ENCODE measurements around the gene PIM1. TPM values are rescaled to one million over a fixed set of nuclear protein-coding genes. Genes with fewer than 3 reads are reported as not detected.
"Not testable (repeated sequence)": the region's sequence is repeated elsewhere in the genome, so short reads cannot be mapped to it uniquely, and the experiment has no call there.

The PIM1 gene
- total RNA-seq, 2 experiments from 2014 or later: 166 to 168 TPM

DNA sequence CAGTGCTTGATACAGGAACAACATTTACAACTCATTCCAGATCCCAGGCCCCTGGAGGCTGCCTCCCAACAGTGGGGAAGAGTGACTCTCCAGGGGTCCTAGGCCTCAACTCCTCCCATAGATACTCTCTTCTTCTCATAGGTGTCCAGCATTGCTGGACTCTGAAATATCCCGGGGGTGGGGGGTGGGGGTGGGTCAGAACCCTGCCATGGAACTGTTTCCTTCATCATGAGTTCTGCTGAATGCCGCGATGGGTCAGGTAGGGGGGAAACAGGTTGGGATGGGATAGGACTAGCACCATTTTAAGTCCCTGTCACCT, 4.2 kb downstream of the PIM1 start:
- Mint-ChIP-seq H3K36me3 (peaks cover 71% of the 10 kb centered on the region), H3K4me3 (peak overlapping the region; percentile 87), H3K27ac (peak overlapping the region; percentile 95), H3K9me3 (peaks cover 4% of the 10 kb centered on the region), H3K4me1 (peaks cover 62% of the 10 kb centered on the region), H3K27me3 (no peaks in the 10 kb centered on the region)
- DNase-seq: no peak

DNA sequence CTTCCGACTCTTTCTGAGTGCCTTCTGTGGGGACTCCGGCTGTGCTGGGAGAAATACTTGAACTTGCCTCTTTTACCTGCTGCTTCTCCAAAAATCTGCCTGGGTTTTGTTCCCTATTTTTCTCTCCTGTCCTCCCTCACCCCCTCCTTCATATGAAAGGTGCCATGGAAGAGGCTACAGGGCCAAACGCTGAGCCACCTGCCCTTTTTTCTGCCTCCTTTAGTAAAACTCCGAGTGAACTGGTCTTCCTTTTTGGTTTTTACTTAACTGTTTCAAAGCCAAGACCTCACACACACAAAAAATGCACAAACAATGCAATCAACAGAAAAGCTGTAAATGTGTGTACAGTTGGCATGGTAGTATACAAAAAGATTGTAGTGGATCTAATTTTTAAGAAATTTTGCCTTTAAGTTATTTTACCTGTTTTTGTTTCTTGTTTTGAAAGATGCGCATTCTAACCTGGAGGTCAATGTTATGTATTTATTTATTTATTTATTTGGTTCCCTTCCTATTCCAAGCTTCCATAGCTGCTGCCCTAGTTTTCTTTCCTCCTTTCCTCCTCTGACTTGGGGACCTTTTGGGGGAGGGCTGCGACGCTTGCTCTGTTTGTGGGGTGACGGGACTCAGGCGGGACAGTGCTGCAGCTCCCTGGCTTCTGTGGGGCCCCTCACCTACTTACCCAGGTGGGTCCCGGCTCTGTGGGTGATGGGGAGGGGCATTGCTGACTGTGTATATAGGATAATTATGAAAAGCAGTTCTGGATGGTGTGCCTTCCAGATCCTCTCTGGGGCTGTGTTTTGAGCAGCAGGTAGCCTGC, 4.8 kb downstream of the PIM1 start:
- Mint-ChIP-seq H3K4me1 (peaks cover 58% of the 10 kb centered on the region), H3K27me3 (no peaks in the 10 kb centered on the region), H3K9me3 (peaks cover 4% of the 10 kb centered on the region), H3K4me3 (peak overlapping the region; percentile 87), H3K36me3 (peaks cover 71% of the 10 kb centered on the region), H3K27ac (peak overlapping the region; percentile 95)
- no peak for DNase-seq

DNA sequence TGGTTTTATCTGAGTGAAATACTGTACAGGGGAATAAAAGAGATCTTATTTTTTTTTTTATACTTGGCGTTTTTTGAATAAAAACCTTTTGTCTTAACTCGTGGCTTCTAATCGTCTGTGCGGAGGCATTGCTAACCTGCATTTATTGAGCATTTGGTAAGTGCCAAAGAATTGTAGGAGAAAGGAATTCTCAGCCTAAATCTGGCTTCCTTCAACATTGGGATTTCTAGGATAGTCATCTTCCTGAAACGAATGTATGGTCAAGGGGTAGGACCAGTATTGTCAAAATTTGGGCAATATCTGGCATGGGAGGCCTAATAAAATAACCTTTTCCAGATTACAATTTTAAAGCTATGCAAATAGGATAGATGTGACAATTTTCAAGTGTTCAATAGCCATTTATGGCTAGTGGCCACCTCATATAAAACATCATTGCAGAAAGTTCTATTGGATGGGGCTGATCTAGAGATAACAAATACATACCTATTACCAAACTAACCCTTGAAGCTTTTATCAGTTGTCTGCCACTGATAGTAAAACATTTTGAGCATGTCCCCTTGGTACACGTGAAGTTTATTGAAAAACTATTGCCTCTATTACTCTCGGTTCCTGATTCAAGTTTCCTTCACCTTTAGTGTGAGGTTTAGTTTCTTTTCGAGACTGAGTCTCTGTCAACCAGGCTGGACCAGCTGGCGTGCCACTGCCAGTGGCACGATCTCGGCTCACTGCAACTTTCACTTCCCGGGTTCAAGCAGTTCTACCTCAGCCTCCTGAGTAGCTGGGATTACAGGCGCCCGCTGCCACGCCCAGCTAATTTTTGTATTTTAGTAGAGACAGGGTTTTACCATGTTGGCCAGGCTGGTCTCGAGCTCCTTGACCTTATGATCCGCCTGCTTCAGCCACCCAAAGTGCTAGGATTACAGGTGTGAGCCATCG, 5.6 kb downstream of the PIM1 start:
- H3K4me3 Mint-ChIP-seq: peak overlapping the region; percentile 87
- peak overlapping the region; percentile 95 for H3K27ac Mint-ChIP-seq
- H3K4me1 Mint-ChIP-seq: peaks cover 62% of the 10 kb centered on the region
- H3K27me3 Mint-ChIP-seq: no peaks in the 10 kb centered on the region
- H3K36me3 Mint-ChIP-seq: peaks cover 71% of the 10 kb centered on the region
- H3K9me3 Mint-ChIP-seq: peaks cover 4% of the 10 kb centered on the region
- DNase-seq: no peak

DNA sequence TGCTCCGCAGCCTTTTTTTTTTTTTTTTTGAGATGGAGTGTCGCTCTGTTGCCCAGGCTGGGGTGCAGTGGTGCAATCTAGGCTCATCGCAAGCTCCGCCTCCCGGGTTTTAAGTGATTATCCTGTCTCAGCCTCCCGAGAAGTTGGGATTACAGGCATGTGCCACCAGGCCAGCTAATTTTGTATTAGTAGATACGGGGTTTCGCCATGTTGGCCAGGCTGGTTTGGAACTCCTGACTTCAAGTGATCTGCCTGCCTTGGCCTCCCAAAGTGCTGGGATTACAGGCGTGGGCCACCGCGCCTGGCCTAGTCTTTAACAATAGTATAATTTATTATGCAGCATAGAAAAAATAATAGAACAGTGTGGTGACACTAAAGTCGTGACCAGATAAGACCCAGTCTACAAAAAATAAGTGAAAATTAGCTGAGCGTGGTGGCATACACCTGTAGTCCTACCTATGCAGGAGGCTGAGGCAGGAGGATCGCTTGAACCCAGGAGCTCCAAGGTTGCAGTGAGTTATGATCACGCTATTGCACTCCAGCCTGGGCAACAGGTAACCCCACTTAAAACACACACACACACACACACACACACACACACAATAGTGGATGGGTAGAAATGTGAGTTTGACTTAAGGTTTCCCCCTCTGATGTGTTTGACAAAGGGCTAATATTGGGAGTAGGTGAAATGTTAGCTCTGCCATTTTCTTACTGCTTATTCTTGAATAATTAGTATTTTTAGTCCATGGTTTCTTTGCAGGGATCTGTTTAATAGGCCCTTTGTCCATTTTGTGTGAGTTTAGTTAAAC, 6.5 kb downstream of the PIM1 start:
- H3K27ac Mint-ChIP-seq: peak overlapping the region; percentile 95
- peaks cover 63% of the 10 kb centered on the region for H3K36me3 Mint-ChIP-seq
- H3K4me1 Mint-ChIP-seq: peaks cover 67% of the 10 kb centered on the region
- H3K9me3 Mint-ChIP-seq: peaks cover 4% of the 10 kb centered on the region
- no peaks in the 10 kb centered on the region for H3K27me3 Mint-ChIP-seq
- no peak for DNase-seq
- peak overlapping the region; percentile 87 for H3K4me3 Mint-ChIP-seq

DNA sequence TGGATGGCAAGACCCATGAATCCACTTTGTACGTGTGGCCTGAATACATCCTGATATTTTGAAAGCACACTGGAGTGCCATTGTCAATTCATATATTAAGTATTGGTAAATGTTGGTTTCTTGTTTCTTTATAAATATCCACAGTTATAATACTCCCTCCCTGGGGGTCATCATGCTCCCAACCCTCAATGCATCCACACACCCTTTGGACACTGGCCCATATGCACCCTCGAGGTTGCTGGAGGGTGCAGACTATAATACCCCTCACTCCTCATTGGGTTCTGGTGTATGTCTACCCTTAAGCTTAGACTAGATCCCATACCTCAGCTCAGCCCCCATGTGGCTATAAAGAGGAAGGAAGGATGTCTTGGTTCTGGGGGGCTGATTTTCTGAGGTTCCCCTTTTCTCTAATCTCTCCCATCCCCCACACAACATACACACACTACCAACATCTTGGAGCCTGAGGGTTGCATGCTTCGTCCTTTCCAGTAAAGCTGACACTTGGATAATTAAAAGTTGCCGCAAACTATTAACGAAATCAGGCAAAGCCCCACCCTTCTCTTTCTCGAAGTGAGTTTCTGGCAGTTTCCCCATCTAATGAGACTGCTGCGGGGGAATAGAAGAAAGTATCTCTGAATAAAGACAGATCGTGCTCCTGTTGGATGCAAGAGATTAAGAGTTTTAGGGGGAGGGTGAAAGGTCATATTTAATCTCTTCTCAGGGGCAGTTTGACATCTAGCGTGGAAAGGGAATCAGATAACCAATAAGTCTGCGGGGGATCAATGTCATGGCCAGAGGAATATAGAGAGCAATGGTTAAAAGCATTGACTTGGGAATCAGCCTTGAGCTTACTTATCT, 7.4 kb downstream of the PIM1 start:
- Mint-ChIP-seq H3K4me1 (peaks cover 72% of the 10 kb centered on the region), H3K4me3 (peak overlapping the region; percentile 38), H3K9me3 (peaks cover 6% of the 10 kb centered on the region), H3K27ac (peak overlapping the region; percentile 70), H3K27me3 (no peaks in the 10 kb centered on the region), H3K36me3 (peaks cover 55% of the 10 kb centered on the region)
- no peak for DNase-seq

DNA sequence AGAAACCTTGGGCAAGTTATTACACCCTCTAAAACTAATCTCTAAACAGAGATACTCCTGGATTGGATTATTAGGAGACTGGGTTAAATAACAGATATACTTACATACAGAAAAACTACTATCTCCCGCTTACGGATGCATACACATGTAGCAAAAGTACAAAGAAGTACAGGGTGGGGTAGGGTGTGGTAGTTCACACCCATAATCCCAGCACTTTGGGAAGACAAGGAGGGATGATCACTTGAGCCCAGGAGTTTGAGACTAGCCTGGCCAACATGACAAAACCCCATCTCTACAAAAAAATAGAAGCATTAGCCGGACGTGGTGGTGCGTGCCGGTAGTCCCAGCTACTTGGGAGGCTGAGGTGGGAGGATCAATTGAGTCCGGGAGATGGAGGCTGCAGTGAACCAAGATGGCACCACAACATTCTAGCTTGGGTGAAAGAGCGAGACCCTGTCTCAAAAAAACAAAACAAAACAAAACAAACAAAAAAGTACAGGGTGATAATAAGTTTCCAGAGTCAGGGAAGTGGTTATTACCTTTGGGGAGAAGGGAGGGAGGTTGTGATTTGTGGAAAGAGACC, 8.1 kb downstream of the PIM1 start:
- Mint-ChIP-seq H3K36me3 (peaks cover 50% of the 10 kb centered on the region), H3K9me3 (peaks cover 6% of the 10 kb centered on the region), H3K27me3 (no peaks in the 10 kb centered on the region), H3K4me1 (peaks cover 70% of the 10 kb centered on the region), H3K27ac (peak overlapping the region; percentile 21), H3K4me3 (no peak overlapping the region)
- no peak for DNase-seq

DNA sequence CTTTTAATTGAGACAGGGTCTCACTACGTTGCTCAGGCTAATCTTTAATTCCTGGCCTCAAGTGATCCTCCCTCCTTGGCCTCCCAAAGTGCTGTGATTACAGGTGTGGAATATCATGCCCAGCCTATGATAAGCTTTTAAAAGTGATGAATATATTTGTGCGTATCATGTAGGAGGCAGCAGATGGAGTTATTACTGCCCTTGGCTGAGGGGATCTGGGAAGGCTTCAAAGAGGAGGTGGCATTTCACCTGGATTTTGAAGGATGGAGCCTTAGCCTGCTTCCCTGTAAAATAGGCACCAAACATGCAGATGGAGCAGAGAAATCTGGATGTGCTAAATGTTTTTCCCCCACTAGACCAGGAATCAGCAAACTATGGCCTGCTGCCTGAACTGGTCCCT, 10.1 kb downstream of the PIM1 start:
- Mint-ChIP-seq H3K27ac (no peak overlapping the region), H3K27me3 (no peaks in the 10 kb centered on the region), H3K9me3 (peaks cover 6% of the 10 kb centered on the region), H3K36me3 (peaks cover 29% of the 10 kb centered on the region), H3K4me3 (no peak overlapping the region), H3K4me1 (peaks cover 60% of the 10 kb centered on the region)
- no peak for DNase-seq

- not testable (repeated sequence) for H3K27ac Mint-ChIP-seq, H3K4me3 Mint-ChIP-seq, H3K27me3 Mint-ChIP-seq, DNase-seq, H3K9me3 Mint-ChIP-seq
- Mint-ChIP-seq H3K36me3 (peaks cover 24% of the 10 kb centered on the region), H3K4me1 (peaks cover 57% of the 10 kb centered on the region)
These were observed 10.7 kb downstream of the PIM1 start for GRCh38 chr6:37180610-37181009.

GRCh38 chr6:37182736-37183590, 13.0 kb downstream of the PIM1 start:
- H3K9me3 Mint-ChIP-seq: peaks cover 14% of the 10 kb centered on the region
- peaks cover 14% of the 10 kb centered on the region for H3K36me3 Mint-ChIP-seq
- H3K4me3 Mint-ChIP-seq: peak overlapping the region; percentile 62
- H3K4me1 Mint-ChIP-seq: peaks cover 48% of the 10 kb centered on the region
- peak overlapping the region; percentile 98 for H3K27ac Mint-ChIP-seq
- no peaks in the 10 kb centered on the region for H3K27me3 Mint-ChIP-seq
- peak; percentile 73 for DNase-seq

DNA sequence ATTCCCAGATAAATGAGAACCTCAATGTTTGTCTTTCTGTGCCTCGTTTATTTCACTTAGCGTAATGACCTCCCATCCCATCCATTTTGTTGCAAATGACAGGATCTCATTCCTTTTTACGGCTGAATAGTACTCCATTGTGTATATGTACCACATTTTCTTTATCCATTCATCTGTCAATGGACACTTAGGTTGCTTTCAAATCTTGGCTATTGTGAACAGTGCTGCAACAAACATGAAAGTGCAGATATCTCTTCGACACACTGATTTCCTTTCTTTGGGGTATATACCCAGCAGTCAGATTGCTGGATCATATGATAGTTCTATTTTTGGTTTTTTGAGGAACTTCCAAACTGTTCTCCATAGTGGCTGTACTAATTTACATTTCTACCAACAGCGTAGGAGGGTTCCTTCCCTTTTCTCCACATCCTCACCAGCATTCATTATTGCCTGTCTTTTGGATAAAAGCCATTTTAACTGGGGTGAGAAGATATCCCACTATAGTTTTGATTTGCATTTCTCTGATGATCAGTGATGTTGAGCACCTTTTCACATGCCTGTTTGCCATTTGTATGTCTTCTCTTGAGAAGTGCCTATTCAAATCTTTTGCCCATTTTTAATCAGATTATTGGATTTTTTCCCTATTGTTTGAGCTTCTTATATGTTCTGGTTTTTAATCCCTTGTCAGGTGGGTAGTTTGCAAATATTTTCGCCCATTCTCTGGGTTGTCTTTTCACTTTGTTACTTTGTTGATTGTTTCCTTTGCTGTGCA, 16.2 kb downstream of the PIM1 start:
- H3K9me3 Mint-ChIP-seq: peaks cover 14% of the 10 kb centered on the region
- H3K27ac Mint-ChIP-seq: peak overlapping the region; percentile 61
- H3K4me3 Mint-ChIP-seq, DNase-seq, H3K27me3 Mint-ChIP-seq: not testable (repeated sequence)
- H3K4me1 Mint-ChIP-seq: peaks cover 53% of the 10 kb centered on the region
- H3K36me3 Mint-ChIP-seq: peaks cover 13% of the 10 kb centered on the region

- Mint-ChIP-seq H3K4me3 (no peak overlapping the region), H3K27me3 (no peaks in the 10 kb centered on the region), H3K4me1 (peaks cover 53% of the 10 kb centered on the region), H3K9me3 (peaks cover 12% of the 10 kb centered on the region), H3K36me3 (peaks cover 13% of the 10 kb centered on the region), H3K27ac (peak overlapping the region; percentile 92)
- DNase-seq: no peak
These were observed 17.5 kb downstream of the PIM1 start for GRCh38 chr6:37187321-37188022.

DNA sequence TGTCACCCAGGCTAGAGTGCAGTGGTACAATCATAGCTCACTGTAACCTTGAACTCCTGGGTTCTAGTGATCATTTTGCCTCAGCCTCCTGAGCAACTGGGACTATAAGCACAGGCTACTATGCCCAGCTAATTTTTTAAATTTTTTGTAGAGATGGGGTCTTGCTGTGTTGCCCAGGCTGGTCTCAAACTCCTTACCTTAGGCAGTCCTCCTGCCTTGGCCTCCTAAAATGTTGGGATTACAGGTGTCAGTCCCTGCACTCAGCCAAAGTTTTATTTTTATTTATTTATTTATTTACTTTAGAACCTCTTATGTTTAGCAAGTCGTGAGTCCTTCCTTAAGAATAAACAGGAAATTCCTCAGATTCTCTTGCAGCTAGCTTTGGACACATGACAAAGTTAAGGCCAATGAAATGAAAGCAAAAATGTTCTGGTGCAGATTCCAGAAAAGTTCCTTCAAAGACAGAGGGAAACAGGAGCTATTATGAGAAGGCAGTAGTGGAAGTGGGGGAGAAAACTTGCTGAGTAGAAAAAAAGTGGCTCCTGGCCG, 19.1 kb downstream of the PIM1 start:
- Mint-ChIP-seq H3K36me3 (peaks cover 13% of the 10 kb centered on the region), H3K4me3 (no peak overlapping the region), H3K27me3 (no peaks in the 10 kb centered on the region)

More for the DNA sequence above, 19.1 kb downstream of the PIM1 start:
- H3K4me1 Mint-ChIP-seq: peaks cover 52% of the 10 kb centered on the region
- DNase-seq: no peak
- H3K9me3 Mint-ChIP-seq: peaks cover 12% of the 10 kb centered on the region
- H3K27ac Mint-ChIP-seq: peak overlapping the region; percentile 34

Data from activated naive CD8-positive, alpha-beta T cell treated with anti-CD3 and anti-CD28 coated beads for 36 hours (primary cell).